Esophagus muscularis mucosa (tissue), 4 donors: ENCODE measurements around the gene MKRN3. TPM values are rescaled to one million over a fixed set of nuclear protein-coding genes. Genes with fewer than 3 reads are reported as not detected.

Experiments
- DNase-seq: peaks from one replicate; pipeline ENCODE4 v3.0.0-alpha.2; 2017; ENCODE audit errors: extremely low spot score
- H3K27ac ChIP-seq, 4 donors: fragments of 200-600 bp; sonication (generic); replicated peaks in 1 of 4; 1 replicate in 3 of 4; 2 replicates in 1 of 4; pipeline ENCODE4 v1.5.1; 2016 to 2019; ENCODE audit warnings: mild to moderate bottlenecking in 1 of 4
- H3K27me3 ChIP-seq, 4 donors: fragments of 200-600 bp; sonication (generic); one replicate each; pipeline versions ENCODE4 v1.5.1 to v1.6.0; 2016 to 2019
- H3K36me3 ChIP-seq, 4 donors: fragments of 200-600 bp; sonication (generic); one replicate each; pipeline ENCODE4 v1.5.1; 2016 to 2019
- H3K4me1 ChIP-seq, 4 donors: fragments of 200-600 bp; sonication (generic); one replicate each; pipeline ENCODE4 v1.5.1; 2016 to 2019
- H3K4me3 ChIP-seq, 4 donors: fragments of 200-600 bp; sonication (generic); 1 replicate in 2 of 4; 2 replicates in 2 of 4; pipeline ENCODE4 v1.5.1; 2016 to 2019; ENCODE audit warnings: mild to moderate bottlenecking in 4 of 4, moderate library complexity in 1 of 4
- H3K9me3 ChIP-seq, 4 donors: fragments of 200-600 bp; sonication (generic); 1 replicate in 3 of 4; 2 replicates in 1 of 4; pipeline ENCODE4 v1.5.1; 2016 to 2019
- CTCF ChIP-seq, 3 experiments: fragments of 200-600 bp in 2 of 3; fragments of 450-650 bp in 1 of 3; sonication (generic) in 2 of 3; IDR thresholded peaks; one replicate each; pipeline ENCODE4 v1.5.1; 2017 to 2019; ENCODE audit warnings: antibody characterized with exemption in 3 of 3, mild to moderate bottlenecking in 2 of 3, moderate library complexity in 1 of 3
- EP300 ChIP-seq: sonication (generic); formaldehyde crosslinking; IDR thresholded peaks from one replicate; pipeline ENCODE4 v1.6.1; 2017; ENCODE audit warnings: antibody characterized with exemption
- POLR2A ChIP-seq: fragments of 450-650 bp; IDR thresholded peaks from one replicate; pipeline ENCODE4 v1.6.1; 2017; ENCODE audit warnings: antibody characterized with exemption, moderate library complexity, mild to moderate bottlenecking, low read depth
- POLR2AphosphoS5 ChIP-seq, 2 donors: sonication (generic); formaldehyde crosslinking; IDR thresholded peaks; one replicate each; pipeline ENCODE4 v1.6.1; 2017; ENCODE audit warnings: antibody characterized with exemption in 2 of 2
- WGBS: methylation state at CpG from one replicate; pipeline ENCODE4 v1.1.5; 2018; 5-methylcytosine and 5-hydroxymethylcytosine counted together
- intact Hi-C: fragments of 100-400 bp; cut with DNase I; formaldehyde crosslinking; loops from one replicate; pipeline ENCODE4 v1.15.1; 2023
- total RNA-seq, 4 donors: library from RNA; depleted of rRNA; stranded (reverse); fragments of >200 nt; gene quantifications; one replicate each; pipeline versions ENCODE4 v1.1.0 to v1.2.1, GENCODE V29; 2016

The MKRN3 gene
- total RNA-seq, 4 donors from 2014 or later, result 0.42 to 0.65 (median 0.46) TPM; not detected in 1

GRCh38 chr15:23548071-23548470, 17.4 kb upstream of the MKRN3 start:
- H3K9me3 ChIP-seq, result no peaks in the 10 kb centered on the region
- no peak overlapping the region for H3K4me3 ChIP-seq
- H3K4me1 ChIP-seq, result no peaks in the 10 kb centered on the region
- 47% methylated on average over 3 of the region's 3 CpGs for WGBS
- intact Hi-C loops, result no loop called here
- no peak overlapping the region for H3K27ac ChIP-seq
- no peak for TF ChIP-seq POLR2A
- TF ChIP-seq POLR2AphosphoS5 (IDR thresholded peaks at IDR 0.05), result no peak
- no peaks in the 10 kb centered on the region for H3K27me3 ChIP-seq
- no peak for DNase-seq
- no peaks in the 10 kb centered on the region for H3K36me3 ChIP-seq

GRCh38 chr15:23561914-23562313, 3.6 kb upstream of the MKRN3 start:
- H3K27ac ChIP-seq, result no peak overlapping the region
- 57% methylated on average over 19 of the region's 19 CpGs for WGBS
- no peak for DNase-seq
- no peak overlapping the region for H3K4me3 ChIP-seq
- TF ChIP-seq CTCF (IDR thresholded peaks at IDR 0.05) (no peak), EP300 (no peak), POLR2AphosphoS5 (IDR thresholded peaks at IDR 0.05) (no peak), POLR2A (no peak)
- no peaks in the 10 kb centered on the region for H3K36me3 ChIP-seq
- H3K4me1 ChIP-seq, result no peaks in the 10 kb centered on the region
- H3K9me3 ChIP-seq, result peaks cover 0 to 7% (median 1%) of the 10 kb centered on the region in 4 donors
- intact Hi-C loops, result no loop called here
- peaks cover 0 to 19% (median 0%) of the 10 kb centered on the region in 4 donors for H3K27me3 ChIP-seq

DNA sequence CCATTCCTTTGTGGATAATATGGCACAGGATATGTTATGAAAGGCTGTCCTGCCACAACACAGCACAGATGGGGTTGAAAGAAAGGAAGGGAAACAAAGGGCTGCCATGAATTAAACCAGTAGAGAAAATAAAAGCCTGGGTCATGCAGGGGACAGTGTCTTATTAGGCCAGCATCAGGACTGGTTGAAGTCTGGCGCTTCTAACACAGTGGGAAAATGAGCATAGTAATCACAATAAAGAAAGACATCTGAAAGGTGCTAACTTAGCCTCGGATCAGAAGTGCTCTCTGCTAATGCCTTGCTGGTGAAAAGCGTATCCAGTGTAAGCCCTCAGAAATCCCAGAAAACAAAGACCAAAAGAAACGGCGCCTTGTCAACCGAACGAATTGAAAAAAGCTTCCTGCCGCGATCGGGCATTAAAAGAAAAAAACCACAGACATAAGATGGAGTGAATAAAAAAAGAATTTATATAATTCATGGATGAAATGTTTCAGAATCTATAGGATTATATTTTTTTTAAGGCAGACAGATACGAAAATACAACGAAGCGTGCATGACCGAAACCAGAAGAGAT, 566 bp upstream of the MKRN3 start:
- intact Hi-C loops, result no loop called here
- no peak for DNase-seq
- Histone ChIP-seq H3K4me3 (peak overlapping the region in 3 of 4 donors; percentile 43 to 51 (median 46)), H3K36me3 (no peaks in the 10 kb centered on the region), H3K27ac (peak overlapping the region in 1 of 4 donors; percentile 10), H3K9me3 (peaks cover 0 to 7% (median 1%) of the 10 kb centered on the region in 4 donors), H3K27me3 (peaks cover 0 to 19% (median 0%) of the 10 kb centered on the region in 4 donors), H3K4me1 (no peaks in the 10 kb centered on the region)
- TF ChIP-seq EP300 (no peak), CTCF (IDR thresholded peaks at IDR 0.05) (no peak), POLR2A (no peak), POLR2AphosphoS5 (IDR thresholded peaks at IDR 0.05) (no peak)
- 69% methylated on average over 14 of the region's 14 CpGs for WGBS

DNA sequence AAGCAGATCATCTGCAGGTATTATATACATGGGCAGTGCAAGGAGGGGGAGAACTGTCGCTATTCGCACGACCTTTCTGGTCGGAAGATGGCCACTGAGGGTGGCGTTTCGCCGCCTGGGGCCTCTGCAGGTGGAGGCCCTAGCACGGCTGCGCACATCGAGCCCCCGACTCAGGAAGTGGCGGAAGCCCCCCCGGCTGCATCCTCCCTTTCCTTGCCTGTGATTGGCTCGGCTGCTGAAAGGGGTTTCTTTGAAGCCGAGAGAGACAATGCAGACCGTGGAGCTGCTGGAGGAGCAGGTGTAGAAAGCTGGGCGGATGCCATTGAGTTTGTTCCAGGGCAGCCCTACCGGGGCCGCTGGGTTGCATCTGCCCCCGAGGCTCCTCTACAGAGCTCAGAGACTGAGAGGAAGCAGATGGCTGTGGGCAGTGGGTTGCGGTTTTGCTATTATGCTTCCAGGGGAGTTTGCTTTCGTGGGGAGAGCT, 639 bp downstream of the MKRN3 start:
- Histone ChIP-seq H3K4me3 (peak overlapping the region; percentile 34 to 51 (median 44)), H3K4me1 (no peaks in the 10 kb centered on the region), H3K27ac (no peak overlapping the region), H3K9me3 (peaks cover 0 to 7% (median 1%) of the 10 kb centered on the region in 4 donors), H3K36me3 (no peaks in the 10 kb centered on the region), H3K27me3 (peaks cover 0 to 16% (median 0%) of the 10 kb centered on the region in 4 donors)
- intact Hi-C loops, result no loop called here
- no peak for DNase-seq
- TF ChIP-seq CTCF (IDR thresholded peaks at IDR 0.05), result no peak
- no peak for TF ChIP-seq POLR2A
- TF ChIP-seq EP300, result no peak
- TF ChIP-seq POLR2AphosphoS5 (IDR thresholded peaks at IDR 0.05), result no peak
- 76% methylated on average over 13 of the region's 22 CpGs for WGBS

- Histone ChIP-seq H3K4me1 (no peaks in the 10 kb centered on the region), H3K9me3 (peaks cover 0 to 7% (median 1%) of the 10 kb centered on the region in 4 donors), H3K4me3 (peak overlapping the region in 1 of 4 donors; percentile 46), H3K27me3 (peaks cover 0 to 13% (median 0%) of the 10 kb centered on the region in 4 donors), H3K27ac (no peak overlapping the region), H3K36me3 (no peaks in the 10 kb centered on the region)
- 81% methylated on average over 8 of the region's 8 CpGs for WGBS
- no peak for DNase-seq
- intact Hi-C loops, result no loop called here
- TF ChIP-seq EP300 (no peak), CTCF (IDR thresholded peaks at IDR 0.05) (no peak), POLR2AphosphoS5 (IDR thresholded peaks at IDR 0.05) (no peak), POLR2A (no peak)
Observed at GRCh38 chr15:23566651-23567050, 1.2 kb downstream of the MKRN3 start.
